GM20000 (cell line): ENCODE data around the gene CCDC88C.

ENCODE experiments used
- DNase-seq: peaks from one replicate; pipeline ENCODE4 v3.0.0; 2012; ENCODE audit warnings: low spot score
- TF ChIP-seq, protein P1 (sequence below): IDR thresholded peaks from 2 replicates; pipeline ENCODE4 v1.5.1; 2012; ENCODE audit warnings: mild to moderate bottlenecking, control low read depth; ENCODE audit errors: extremely low read depth, missing control alignments

The CCDC88C gene

GRCh38 chr14:91387951-91388381 is 29.7 kb downstream of the CCDC88C start:
- TF ChIP-seq, protein P1, sequence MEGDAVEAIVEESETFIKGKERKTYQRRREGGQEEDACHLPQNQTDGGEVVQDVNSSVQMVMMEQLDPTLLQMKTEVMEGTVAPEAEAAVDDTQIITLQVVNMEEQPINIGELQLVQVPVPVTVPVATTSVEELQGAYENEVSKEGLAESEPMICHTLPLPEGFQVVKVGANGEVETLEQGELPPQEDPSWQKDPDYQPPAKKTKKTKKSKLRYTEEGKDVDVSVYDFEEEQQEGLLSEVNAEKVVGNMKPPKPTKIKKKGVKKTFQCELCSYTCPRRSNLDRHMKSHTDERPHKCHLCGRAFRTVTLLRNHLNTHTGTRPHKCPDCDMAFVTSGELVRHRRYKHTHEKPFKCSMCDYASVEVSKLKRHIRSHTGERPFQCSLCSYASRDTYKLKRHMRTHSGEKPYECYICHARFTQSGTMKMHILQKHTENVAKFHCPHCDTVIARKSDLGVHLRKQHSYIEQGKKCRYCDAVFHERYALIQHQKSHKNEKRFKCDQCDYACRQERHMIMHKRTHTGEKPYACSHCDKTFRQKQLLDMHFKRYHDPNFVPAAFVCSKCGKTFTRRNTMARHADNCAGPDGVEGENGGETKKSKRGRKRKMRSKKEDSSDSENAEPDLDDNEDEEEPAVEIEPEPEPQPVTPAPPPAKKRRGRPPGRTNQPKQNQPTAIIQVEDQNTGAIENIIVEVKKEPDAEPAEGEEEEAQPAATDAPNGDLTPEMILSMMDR, result no peak
- no peak for DNase-seq

DNA sequence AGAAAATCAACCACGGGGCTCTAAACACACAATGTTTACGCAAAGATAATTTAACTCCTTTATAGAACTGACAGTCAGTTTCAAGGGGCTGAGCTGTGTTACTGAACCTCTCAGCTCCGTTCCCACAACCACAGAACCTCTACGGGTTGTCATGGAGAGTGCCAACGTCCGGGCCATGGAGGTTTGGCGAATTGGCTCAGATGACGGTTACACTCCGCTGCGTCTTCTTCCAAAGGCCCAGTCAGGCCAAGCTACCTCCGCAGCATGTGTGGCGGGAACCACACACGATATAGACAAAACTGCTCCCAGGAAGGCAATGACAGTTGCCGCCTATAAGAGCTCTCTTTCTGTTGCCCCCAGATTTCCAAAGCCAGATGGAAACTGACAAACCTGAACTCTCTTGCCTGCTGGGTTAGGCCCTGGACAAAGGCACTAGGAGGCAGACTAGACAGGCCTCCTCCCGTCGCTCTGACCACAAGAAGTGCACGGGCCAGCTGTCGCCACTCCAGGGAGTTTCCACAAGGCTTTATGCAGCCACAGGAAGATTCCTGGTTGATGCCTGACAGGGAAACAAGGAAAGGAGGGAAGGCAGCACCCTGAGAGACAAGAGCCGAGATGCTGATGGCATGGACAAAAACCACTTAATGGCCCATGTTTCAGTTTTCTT is 30.3 kb downstream of the CCDC88C start:
- TF ChIP-seq, protein P1, result no peak
- no peak for DNase-seq

DNA sequence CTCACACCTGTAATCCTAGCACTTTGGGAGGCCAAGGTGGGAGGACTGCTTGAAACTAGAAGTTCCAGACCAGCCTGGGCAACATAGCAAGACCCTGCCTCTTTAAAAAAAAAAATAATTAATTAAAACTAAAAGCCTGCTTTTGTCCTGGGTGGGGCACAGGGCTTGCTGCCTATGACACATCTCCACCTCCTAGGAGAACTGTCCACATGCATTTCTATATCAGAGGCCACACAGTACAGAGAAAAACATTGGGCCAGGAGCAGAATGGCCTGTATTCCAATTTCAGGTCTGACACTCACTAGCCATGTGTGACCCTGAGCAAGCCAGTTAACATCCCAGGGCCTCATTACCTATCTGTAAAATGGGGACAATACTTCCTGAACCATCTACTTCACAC is 31.9 kb downstream of the CCDC88C start:
- no peak for DNase-seq
- TF ChIP-seq, protein P1, result no peak

- DNase-seq, result no peak
- TF ChIP-seq, protein P1, result no peak
Observed at GRCh38 chr14:91385224-91385623, 32.4 kb downstream of the CCDC88C start.

GRCh38 chr14:91383439-91383838 is 34.2 kb downstream of the CCDC88C start:
- no peak for DNase-seq
- TF ChIP-seq, protein P1, result no peak

GRCh38 chr14:91381801-91382670 is 35.6 kb downstream of the CCDC88C start:
- no peak for DNase-seq
- TF ChIP-seq, protein P1, result no peak

DNA sequence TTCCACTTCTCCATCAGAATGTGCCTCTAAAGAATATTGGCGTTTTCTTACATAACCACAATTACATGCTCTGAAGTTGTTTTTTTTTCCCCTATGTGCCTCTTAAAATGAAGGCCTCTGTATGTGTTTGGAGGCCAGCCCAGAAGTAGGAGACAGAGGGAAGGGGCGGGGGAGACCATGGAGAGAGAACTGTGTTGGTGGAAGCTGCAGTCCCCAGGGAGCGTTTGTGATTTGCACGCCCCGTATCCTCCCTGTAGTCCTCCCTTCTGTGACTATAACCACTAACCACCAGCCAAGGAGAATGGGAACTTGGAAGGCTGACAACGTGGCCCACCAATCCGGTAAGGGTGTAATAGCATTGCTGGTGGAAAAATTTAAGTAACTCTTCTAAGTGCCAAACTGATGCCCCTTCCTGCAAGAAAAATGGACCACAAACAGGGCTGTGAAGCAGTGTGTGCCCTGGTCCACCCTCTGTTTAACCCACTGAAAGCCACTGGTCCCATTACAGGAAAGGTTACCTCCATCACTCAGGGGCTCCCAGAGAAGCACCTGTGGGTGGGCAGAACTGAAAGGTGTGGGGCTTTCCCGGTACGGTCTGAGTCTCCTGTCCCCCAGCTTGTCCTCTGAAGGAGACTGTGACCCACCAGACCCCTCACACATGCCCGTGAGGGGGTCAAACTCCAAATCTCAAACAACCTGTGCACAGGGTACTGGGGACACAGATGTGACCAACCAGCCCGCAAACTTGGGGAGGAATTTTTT is 36.8 kb downstream of the CCDC88C start:
- no peak for DNase-seq
- TF ChIP-seq, protein P1, result no peak
